ENCODE measurements around the gene CPTP. TPM values are rescaled to one million over a fixed set of nuclear protein-coding genes. Genes with fewer than 3 reads are reported as not detected.
A peak's percentile ranks its signal among the peaks of the same experiment; 100 is the strongest.

Gene CPTP
- total RNA-seq, 4 donors from 2014 or later = 8.5 to 18.6 (median 11.5) TPM

DNA sequence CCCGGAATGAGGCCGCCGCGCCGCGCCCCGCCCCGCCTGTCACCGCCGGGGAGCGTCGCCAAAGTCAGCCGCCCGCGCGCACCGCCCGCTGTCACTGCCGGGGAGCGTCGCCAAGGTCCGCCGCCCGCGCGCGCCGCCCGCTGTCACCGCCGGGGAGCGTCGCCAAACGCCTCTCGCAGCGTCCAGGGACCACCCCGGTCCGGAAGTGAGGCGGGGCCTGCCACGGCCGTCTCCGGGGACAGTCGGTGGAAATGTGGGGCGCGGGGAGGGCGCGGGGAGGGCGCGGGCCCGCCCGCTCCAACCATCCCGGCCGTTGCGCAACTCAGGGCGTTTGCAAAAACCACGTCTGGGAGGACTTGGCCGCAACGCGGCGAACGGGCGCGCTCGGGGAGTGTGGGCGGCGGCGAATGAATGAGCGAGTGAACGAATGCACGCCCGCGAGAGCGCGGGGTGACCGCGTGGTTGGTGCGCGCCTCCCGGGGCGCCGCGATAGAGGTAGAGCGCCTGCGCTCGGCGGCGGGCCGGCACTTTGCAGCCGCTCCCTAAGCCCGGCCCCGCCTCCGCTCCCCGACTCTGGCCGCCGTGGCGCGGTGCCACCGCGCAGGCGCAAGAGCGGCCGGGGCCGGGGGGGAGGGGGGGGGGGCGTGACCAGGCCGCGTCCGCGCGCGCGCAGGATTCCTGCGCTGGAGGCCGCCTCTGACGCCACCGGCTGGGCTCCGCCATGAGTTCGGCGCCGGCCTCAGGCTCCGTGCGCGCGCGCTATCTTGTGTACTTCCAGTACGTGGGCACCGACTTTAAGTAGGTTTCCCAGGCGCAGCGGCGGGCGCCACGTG, 16.5 kb upstream of the CPTP start, which contains the start of the genes ACAP3 and PUSL1:
TSS of gene ACAP3 (minus strand) at position 8 of the 833 bp plus-strand sequence. CDS start 115 bp downstream, outside the sequence.
TSS of gene PUSL1 (plus strand) at position 675 of the 833 bp plus-strand sequence. CDS start at position 722, 47 bp downstream.
- peak; percentile 63 for ATAC-seq (ENCODE audit: low FRiP score)

GRCh38 chr1:1308756-1309250, 15.8 kb upstream of the CPTP start:
- DNase-seq (ENCODE audit: low spot score) (no peak), ATAC-seq (ENCODE audit: low FRiP score) (no peak)
- TF ChIP-seq CTCF (IDR thresholded peaks at IDR 0.05) = no peak

More for the DNA sequence above, 16.5 kb upstream of the CPTP start, which contains the start of the genes ACAP3 and PUSL1:
- TF ChIP-seq CTCF (IDR thresholded peaks at IDR 0.05) = no peak
- DNase-seq (ENCODE audit: low spot score) = peak; percentile 79

DNA sequence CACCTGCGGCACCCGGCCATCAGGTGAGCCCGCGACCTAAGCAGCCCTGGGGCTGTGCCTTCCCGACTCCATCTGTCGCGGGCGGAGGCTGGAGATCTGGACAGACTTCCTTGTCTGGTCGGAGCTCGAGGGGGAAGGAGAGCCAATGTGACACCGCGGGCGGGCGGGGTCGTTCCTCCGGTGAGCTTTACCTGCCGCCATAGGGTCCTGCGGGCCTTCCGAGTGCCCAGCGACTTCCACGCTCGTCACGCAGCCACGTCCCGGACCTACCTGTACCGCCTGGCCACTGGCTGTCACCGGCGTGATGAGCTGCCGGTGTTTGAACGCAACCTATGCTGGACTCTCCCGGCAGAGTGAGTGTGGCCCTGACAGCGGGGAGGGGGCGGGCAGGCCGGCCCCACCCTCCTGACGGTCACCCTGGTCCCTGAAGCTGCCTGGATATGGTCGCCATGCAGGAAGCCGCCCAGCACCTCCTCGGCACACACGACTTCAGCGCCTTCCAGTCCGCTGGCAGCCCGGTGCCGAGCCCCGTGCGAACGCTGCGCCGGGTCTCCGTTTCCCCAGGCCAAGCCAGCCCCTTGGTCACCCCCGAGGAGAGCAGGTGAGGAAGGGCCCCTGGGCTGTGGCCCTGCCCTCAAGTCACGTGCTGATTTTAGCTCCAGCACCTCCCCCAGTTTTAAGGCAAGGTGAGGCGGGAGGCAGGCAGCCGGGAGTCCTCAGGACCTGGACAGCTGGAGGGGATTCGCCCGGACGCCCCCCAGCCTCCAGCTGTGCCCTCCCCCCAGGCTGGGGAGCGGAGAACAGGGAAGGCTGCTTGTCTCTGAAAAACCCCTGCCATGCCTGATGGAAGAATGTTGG, 15.1 kb upstream of the CPTP start:
- no peak for TF ChIP-seq CTCF (IDR thresholded peaks at IDR 0.05)
- no peak for ATAC-seq (ENCODE audit: low FRiP score)

GRCh38 chr1:1310109-1310385, 14.6 kb upstream of the CPTP start:
- ATAC-seq (ENCODE audit: low FRiP score) = no peak
- no peak for TF ChIP-seq CTCF (IDR thresholded peaks at IDR 0.05)
- no peak for DNase-seq (ENCODE audit: low spot score)

More for the DNA sequence above, 15.1 kb upstream of the CPTP start:
- DNase-seq (ENCODE audit: low spot score) = no peak

DNA sequence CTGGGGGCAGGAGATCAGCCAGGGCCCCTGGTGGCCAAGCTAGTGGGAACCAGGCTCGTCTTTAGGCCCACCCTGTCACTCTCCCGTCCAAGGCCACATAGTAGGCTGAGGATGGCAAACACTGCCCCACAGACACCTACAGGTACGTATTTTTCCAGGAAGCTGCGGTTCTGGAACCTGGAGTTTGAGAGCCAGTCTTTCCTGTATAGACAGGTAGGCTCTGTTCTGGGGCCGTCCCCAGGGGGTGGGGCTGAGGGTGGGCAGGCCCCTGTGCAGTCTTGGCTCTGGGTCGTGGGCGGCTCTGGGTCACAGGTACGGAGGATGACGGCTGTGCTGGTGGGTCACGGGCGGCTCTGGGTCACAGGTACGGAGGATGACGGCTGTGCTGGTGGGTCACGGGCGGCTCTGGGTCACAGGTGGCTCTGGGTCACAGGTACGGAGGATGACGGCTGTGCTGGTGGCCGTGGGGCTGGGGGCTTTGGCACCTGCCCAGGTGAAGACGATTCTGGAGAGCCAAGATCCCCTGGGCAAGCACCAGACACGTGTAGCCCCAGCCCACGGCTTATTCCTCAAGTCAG, 14.0 kb upstream of the CPTP start:
- ATAC-seq (ENCODE audit: low FRiP score) (no peak), DNase-seq (ENCODE audit: low spot score) (no peak)

More for the DNA sequence above, 14.0 kb upstream of the CPTP start:
- no peak for TF ChIP-seq CTCF (IDR thresholded peaks at IDR 0.05)

Data from omental fat pad (tissue), 4 donors.